Stimulated activated CD8-positive, alpha-beta memory T cell treated with anti-CD3 and anti-CD28 coated beads, Interleukin-7, amount 100 ng/mL, for 1 hour (primary cell): Measurements from ENCODE around the gene RAB1B.

Experiments used
- DNase-seq, 2 donors: peaks; one replicate each; pipeline ENCODE4 v3.0.0-alpha.2; 2020; ENCODE audit warnings: low read depth in 2 of 2

Gene RAB1B

GRCh38 chr11:66284526-66285078 lies 16.2 kb downstream of the RAB1B start:
- no peak for DNase-seq

DNA sequence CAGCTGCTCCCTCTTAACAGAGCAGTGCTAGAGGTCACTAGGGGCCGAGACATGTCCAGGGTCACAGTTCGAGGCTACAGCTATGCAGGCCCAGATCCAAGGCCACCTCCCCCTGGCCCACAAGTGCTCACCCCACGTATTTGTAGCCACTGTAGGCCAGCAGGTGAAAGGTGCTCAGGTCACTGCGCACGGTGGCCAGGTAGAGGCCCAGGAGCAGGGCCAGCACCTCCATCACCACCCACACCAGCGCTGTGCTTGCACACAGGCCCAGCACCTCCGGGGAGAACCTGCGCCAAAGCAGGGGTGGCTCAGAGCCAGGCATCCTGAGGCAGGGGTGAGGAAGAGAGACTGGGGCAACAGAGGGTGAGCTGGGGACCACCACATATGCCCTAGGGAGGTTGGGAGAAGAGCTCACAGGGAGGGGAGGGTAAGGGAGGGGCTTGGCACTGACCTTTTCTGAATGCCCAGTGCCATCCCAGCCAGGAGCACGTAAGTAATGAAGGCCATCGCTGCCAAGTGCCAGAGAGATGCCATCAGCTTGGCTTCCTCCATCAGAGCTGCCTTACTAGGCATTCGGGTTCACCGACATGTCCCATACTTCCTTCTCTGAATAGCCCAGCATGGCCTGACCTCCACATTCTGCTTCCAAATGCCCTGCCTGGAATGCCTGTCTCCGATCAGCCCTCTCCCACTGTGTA lies 17.0 kb downstream of the RAB1B start:
- DNase-seq: no peak

DNA sequence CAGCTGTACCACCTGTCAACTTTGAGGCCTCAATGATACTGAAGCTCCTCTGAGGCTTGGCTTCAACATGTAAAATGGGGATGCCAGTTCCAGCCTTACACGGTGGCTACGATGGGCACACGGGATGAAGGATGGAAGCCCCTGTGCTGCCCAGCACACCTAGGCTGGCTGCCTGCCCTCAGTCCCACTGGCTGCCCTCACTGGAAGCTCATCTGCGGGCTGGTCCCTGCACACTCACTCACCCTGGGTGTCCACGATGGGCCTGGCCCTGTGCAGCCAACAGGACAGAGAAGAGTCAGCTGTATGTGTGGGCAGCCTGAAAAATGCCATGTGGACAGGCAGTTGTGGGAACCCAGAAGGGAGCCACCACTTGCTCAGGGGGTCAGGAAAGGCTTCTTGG lies 18.3 kb downstream of the RAB1B start:
- DNase-seq: no peak

GRCh38 chr11:66287211-66287888 lies 18.9 kb downstream of the RAB1B start:
- DNase-seq: no peak

DNA sequence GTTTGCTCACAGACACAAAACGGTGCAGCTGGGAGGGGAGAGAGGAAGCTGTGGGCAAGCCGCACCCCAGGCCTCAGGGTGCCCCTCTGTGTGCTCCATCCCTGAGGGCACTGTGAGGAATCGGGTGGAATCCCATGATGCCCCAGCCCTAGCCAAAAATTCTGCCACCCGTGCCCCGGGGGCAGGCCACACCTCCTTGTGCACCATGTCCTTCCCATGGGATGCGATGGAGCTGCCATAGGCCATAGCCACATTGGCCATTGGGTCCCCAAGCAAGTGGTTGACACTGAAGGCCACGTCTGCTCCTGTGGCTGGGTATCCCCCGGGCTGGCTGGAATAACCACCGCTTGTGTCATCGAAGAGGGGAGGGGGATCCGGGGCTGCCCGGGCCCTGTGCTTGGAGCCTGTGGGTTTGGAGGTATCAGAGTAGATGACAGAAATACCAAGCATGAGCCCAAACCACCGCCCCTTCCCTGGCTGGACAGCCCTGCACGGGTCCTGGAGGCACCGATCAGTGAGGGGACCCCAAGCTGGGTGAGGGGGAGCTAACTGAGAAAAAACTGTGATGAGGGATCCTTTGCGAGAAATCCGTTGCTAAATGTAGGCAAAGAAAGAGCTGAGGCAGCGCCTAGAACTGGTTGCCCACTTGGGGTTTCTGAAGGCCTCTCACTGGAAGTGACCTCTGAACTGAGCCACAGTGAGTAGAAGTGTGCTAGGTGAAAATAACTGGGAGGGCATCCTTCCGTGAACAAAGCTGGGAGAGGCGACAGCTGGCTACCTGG lies 19.6 kb downstream of the RAB1B start:
- DNase-seq: no peak

- peak; percentile 95 for DNase-seq
Observed at GRCh38 chr11:66288671-66289547, 20.5 kb downstream of the RAB1B start, which contains the start of gene YIF1A. YIF1A (minus strand) TSS chr11:66289143; CDS start chr11:66288985, 158 bp downstream.

GRCh38 chr11:66289548-66290329 lies 21.3 kb downstream of the RAB1B start:
- DNase-seq: peak; percentile 40 to 44

DNA sequence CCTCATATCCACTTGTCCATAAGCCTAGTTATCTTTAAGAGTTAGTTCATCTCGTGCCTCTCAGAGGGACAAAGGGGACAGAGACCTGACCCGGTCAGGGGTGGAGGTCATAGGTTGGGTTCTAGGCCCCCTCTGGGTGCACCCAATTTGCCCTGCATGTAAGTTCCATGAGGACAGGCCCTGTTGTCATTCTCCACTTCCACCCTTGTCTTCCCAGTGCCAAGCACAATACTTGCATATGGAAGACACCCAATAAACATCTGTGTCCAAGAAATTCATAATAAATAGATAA lies 21.8 kb downstream of the RAB1B start:
- DNase-seq: no peak

DNA sequence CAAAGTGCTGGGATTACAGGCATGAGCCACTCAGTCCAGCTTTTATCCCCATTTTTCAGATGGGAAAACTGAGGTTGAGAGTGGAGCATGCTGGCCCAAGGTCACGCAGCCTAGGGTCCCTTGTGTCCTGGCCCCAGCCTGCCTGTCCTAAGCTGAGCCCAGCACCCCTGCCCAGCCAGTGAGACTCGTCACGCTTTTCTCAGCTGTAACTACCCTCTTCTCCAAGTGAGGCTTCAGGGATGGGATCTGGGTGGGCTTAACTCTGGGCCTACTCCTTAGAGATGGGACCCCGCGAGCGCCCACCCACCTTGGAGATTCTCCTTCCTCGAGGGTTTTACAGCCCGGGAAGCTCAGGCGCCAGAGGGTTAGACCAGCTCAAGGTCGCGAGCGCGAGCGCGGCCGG lies 22.9 kb downstream of the RAB1B start:
- DNase-seq: no peak

DNA sequence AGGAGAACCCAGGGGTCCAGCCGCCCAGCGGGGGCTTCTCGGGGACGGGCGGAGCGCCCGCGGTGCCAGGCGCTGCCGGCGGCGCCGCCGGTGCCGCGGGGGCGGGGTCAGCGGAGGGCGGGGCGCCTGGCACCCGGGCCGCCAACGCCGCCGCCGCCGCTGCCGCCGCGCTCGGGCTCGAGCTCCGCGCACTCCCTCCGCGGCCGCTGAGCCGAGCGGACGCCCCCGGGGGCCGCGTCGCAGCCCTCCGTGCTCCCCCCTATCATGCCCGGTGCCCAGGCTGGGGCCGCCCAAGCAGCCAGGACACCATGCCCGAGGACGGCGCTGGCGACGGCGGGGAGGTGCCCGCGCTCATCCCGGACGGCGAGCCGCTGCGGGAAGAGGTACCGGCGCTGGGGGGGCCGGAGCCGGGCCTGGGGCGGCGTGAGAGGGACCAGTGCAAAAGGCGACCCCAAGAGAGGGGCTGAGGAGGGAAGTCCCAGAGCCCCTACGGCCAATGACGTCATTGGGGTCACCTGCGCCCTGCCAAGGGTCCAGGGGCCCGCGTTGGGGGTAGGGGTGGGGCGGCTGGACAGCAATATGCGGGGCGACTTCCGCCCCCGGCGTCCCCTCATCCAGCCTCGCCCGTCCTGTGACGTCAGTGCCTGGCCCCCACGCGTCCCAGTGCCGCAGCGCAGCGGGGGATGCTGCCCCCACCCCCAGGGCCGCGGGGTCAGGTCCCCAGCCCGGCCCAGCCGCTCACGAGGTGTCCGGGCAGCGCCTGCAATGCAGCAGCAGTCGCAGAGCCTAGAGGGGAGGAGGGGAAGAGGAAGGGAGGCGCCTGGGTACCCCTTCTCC lies 23.5 kb downstream of the RAB1B start, which contains the start of gene TMEM151A:
TMEM151A (plus strand) TSS at position 189 of the 837 bp plus-strand sequence; CDS start at position 309, 120 bp downstream.
- DNase-seq: no peak

- DNase-seq: no peak
Observed at GRCh38 chr11:66292543-66293332, 24.3 kb downstream of the RAB1B start.

DNA sequence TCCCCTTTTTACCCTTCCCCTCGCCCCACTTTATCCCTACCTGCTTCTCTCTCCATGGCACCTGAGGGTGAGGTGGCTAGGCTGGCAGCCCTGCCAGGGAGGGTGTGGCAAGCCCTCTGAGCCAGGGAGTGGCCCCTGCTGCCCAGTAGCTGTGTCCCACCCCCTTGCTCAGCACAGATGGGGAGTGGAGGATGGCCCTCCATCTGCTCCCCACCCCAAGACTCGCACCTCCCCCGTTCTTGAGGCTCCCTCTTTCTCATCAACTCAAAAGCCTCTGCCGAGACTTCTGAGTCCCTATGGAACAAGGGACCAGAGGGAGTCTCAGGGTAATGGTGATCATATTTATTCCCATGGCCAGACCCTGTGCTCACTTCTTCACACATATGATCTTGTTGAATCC lies 24.9 kb downstream of the RAB1B start:
- DNase-seq: no peak

- DNase-seq: no peak
Observed at GRCh38 chr11:66293777-66294625, 25.6 kb downstream of the RAB1B start.

DNA sequence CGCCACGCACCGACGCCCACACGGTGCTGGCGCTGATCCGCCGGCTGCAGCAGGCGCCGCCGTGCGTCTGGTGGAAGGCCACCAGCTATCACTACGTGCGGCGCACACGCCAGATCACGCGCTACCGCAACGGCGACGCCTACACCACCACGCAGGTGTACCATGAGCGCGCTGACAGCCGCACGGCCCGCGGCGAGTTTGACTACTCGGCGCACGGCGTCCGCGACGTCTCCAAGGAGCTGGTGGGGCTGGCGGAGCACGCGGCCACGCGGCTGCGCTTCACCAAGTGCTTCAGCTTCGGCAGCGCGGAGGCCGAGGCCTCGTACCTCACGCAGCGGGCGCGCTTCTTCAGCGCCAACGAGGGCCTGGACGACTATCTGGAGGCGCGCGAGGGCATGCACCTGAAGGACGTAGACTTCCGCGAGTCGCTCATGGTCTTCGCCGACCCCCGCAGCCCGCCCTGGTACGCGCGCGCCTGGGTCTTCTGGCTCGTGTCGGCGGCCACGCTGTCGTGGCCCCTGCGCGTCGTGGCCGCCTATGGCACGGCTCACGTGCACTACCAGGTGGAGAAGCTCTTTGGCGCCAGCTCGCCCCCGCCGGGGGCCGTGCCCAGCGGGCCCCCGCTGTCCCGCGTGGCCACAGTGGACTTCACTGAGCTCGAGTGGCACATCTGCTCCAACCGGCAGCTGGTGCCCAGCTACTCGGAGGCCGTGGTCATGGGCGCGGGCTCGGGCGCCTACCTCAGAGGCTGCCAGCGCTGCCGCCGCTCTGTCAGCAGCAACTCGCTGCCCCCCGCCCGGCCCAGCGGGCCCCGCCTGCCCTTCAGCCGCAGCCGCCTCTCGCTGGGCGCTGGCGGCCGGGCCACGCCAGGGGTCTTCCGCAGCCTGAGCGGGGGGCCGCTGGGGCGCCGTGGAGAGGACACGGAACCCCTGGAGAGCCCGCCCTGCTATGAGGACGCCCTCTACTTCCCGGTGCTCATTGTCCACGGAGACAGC lies 26.5 kb downstream of the RAB1B start:
- DNase-seq: no peak

DNA sequence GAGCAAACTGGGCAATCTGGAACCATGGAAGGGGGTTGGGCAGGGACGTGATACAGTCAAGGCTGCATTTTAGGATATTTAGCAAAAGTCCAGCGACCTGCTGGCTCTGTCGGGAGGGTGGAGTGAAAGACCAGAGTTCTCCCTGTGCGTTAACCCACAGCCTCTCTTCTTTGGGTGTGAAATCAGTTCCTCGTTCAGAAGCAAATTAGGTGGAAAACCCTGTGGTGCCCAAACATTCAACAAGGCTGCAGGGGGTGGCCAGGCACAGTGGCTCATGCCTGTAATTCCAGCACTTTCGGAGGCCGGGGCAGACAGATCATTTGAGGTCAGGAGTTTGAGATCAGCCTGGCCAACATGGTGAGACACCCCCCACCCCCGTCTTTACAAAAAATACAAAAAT lies 29.2 kb downstream of the RAB1B start:
- no peak for DNase-seq

GRCh38 chr11:66299186-66299585 lies 30.7 kb downstream of the RAB1B start:
- DNase-seq: no peak

GRCh38 chr11:66302656-66303055 lies 34.2 kb downstream of the RAB1B start:
- DNase-seq: no peak
